ENCODE results near the gene OXLD1. TPM values are rescaled to one million over a fixed set of nuclear protein-coding genes. Genes with fewer than 3 reads are reported as not detected.

Gene OXLD1
- total RNA-seq, 1 experiment from 2014 or later: 42.8 TPM

- CTCF ChIA-PET: no interaction called here
- TF ChIP-seq TCF7L2 (IDR thresholded peaks at IDR 0.05; ENCODE audit: low read depth, low read length): no peak
- TF ChIP-seq, protein P1, sequence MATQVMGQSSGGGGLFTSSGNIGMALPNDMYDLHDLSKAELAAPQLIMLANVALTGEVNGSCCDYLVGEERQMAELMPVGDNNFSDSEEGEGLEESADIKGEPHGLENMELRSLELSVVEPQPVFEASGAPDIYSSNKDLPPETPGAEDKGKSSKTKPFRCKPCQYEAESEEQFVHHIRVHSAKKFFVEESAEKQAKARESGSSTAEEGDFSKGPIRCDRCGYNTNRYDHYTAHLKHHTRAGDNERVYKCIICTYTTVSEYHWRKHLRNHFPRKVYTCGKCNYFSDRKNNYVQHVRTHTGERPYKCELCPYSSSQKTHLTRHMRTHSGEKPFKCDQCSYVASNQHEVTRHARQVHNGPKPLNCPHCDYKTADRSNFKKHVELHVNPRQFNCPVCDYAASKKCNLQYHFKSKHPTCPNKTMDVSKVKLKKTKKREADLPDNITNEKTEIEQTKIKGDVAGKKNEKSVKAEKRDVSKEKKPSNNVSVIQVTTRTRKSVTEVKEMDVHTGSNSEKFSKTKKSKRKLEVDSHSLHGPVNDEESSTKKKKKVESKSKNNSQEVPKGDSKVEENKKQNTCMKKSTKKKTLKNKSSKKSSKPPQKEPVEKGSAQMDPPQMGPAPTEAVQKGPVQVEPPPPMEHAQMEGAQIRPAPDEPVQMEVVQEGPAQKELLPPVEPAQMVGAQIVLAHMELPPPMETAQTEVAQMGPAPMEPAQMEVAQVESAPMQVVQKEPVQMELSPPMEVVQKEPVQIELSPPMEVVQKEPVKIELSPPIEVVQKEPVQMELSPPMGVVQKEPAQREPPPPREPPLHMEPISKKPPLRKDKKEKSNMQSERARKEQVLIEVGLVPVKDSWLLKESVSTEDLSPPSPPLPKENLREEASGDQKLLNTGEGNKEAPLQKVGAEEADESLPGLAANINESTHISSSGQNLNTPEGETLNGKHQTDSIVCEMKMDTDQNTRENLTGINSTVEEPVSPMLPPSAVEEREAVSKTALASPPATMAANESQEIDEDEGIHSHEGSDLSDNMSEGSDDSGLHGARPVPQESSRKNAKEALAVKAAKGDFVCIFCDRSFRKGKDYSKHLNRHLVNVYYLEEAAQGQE (IDR thresholded peaks at IDR 0.05; ENCODE audit: insufficient read depth in 1 of 2, low read depth in 2 of 2, low read length in 1 of 2): no peak
- TF ChIP-seq SIN3A (IDR thresholded peaks at IDR 0.05; ENCODE audit: borderline replicate concordance, insufficient read depth, low read depth, low read length): no peak
- TF ChIP-seq, protein P2, sequence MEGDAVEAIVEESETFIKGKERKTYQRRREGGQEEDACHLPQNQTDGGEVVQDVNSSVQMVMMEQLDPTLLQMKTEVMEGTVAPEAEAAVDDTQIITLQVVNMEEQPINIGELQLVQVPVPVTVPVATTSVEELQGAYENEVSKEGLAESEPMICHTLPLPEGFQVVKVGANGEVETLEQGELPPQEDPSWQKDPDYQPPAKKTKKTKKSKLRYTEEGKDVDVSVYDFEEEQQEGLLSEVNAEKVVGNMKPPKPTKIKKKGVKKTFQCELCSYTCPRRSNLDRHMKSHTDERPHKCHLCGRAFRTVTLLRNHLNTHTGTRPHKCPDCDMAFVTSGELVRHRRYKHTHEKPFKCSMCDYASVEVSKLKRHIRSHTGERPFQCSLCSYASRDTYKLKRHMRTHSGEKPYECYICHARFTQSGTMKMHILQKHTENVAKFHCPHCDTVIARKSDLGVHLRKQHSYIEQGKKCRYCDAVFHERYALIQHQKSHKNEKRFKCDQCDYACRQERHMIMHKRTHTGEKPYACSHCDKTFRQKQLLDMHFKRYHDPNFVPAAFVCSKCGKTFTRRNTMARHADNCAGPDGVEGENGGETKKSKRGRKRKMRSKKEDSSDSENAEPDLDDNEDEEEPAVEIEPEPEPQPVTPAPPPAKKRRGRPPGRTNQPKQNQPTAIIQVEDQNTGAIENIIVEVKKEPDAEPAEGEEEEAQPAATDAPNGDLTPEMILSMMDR (IDR thresholded peaks at IDR 0.05): no peak
- no peak for TF ChIP-seq POLR2AphosphoS5 (IDR thresholded peaks at IDR 0.05; ENCODE audit: low read depth, low read length)
- peaks cover 9% of the 10 kb centered on the region; the same call in 1 of the 2 replicates for H3K4me1 ChIP-seq (ENCODE audit: control insufficient read depth, insufficient read depth, low read length)
- intact Hi-C loops (cut with micrococcal nuclease; ENCODE audit: unreplicated experiment): no loop called here
- POLR2A ChIA-PET: no interaction called here
- ATAC-seq (no peak), DNase-seq (ENCODE audit: low read depth, low spot score) (no peak)
- H3K27ac ChIP-seq (ENCODE audit: low read length): no peak overlapping the region
- no TSS peak for BruUV-seq (replicated peaks)
- no peaks in the 10 kb centered on the region for H3K9me3 ChIP-seq (ENCODE audit: control insufficient read depth, insufficient read depth, low read depth, low read length)
- in situ Hi-C loops (cut with HindIII; ENCODE audit: low pct_unique_long_range_greater_than_20kb, low sequenced_read_pairs): no loop called here
- no peak overlapping the region for H3K4me3 ChIP-seq (ENCODE audit: low read depth in 2 of 2, low read length in 2 of 2)
- no peaks in the 10 kb centered on the region for H3K27me3 ChIP-seq (ENCODE audit: control insufficient read depth, insufficient read depth, low read length)
- no peaks in the 10 kb centered on the region for H3K36me3 ChIP-seq (ENCODE audit: control insufficient read depth, insufficient read depth, low read length)
These were observed 21.9 kb downstream of the OXLD1 start for GRCh38 chr17:81644496-81644895.

DNA sequence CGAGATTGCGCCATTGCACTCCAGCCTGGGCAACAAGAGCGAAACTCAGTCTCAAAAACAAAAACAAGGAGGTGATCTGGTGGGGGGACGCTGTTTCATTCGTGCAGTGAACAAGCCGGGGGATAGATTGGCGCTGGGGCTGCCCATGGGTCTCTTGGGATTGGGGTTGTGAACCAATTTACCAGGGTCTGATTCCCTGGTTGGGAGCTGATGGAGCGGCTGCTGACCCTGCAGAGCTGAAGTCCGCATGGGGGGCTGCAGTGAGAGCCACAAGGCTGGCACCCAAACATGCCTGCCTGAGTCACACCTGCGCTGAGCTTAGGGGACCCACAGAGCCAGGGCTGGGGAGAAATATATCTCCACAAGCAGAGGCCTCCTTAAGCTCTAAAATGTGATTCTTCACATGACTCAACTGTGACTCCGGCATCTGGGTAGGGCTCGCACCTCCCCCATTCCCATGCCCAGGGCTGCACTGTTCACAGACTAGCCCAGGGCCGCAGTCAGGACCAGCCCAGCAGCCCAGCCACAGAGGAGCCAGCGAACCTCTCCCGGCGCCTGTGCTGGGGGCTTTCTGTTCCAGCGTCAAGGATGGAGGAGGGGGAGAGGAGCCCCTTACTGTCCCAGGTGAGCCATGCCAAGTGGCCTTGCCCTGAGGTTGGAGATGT, 24.4 kb downstream of the OXLD1 start:
- DNase-seq (ENCODE audit: low read depth, low spot score) (no peak), ATAC-seq (peak; percentile 67)
- no peak for TF ChIP-seq TCF7L2 (IDR thresholded peaks at IDR 0.05; ENCODE audit: low read depth, low read length)
- TF ChIP-seq POLR2AphosphoS5 (IDR thresholded peaks at IDR 0.05; ENCODE audit: low read depth, low read length): no peak
- no peak for TF ChIP-seq SIN3A (IDR thresholded peaks at IDR 0.05; ENCODE audit: borderline replicate concordance, insufficient read depth, low read depth, low read length)
- TF ChIP-seq, protein P2 (IDR thresholded peaks at IDR 0.05): no peak
- TF ChIP-seq, protein P1 (IDR thresholded peaks at IDR 0.05; ENCODE audit: insufficient read depth in 1 of 2, low read depth in 2 of 2, low read length in 1 of 2): no peak
- in situ Hi-C loops (cut with HindIII; ENCODE audit: low pct_unique_long_range_greater_than_20kb, low sequenced_read_pairs): no loop called here
- Histone ChIP-seq H3K4me3 (ENCODE audit: low read depth in 2 of 2, low read length in 2 of 2) (no peak overlapping the region), H3K9me3 (ENCODE audit: control insufficient read depth, insufficient read depth, low read depth, low read length) (no peaks in the 10 kb centered on the region), H3K36me3 (ENCODE audit: control insufficient read depth, insufficient read depth, low read length) (no peaks in the 10 kb centered on the region), H3K27ac (ENCODE audit: low read length) (no peak overlapping the region), H3K4me1 (ENCODE audit: control insufficient read depth, insufficient read depth, low read length) (peaks cover 9% of the 10 kb centered on the region; the same call in 1 of the 2 replicates), H3K27me3 (ENCODE audit: control insufficient read depth, insufficient read depth, low read length) (no peaks in the 10 kb centered on the region)
- no TSS peak for BruUV-seq (replicated peaks)
- ChIA-PET CTCF (no interaction called here), POLR2A (interaction anchor here (0.5 kb wide), 1 partner anchor 29 kb away, joined by 4 read pairs; no protein-coding TSS in a partner anchor)
- intact Hi-C loops (cut with micrococcal nuclease; ENCODE audit: unreplicated experiment): no loop called here

Data from Panc1 (cell line).